Astrocyte (in vitro differentiated cells and primary cell): Measurements from ENCODE around the gene BNIP5. TPM values are rescaled to one million over a fixed set of nuclear protein-coding genes. Genes with fewer than 3 reads are reported as not detected.
A peak's percentile ranks its signal among the peaks of the same experiment; 100 is the strongest.

Source experiments
- DNase-seq: peaks from one replicate; pipeline ENCODE4 v3.0.0-alpha.2; 2010; ENCODE audit warnings: low read depth
- FAIRE-seq: peaks from 2 replicates; lab custom pipeline; 2011; peaks lifted over from hg19 to GRCh38; lab: Jason Lieb, UNC
- H2AFZ ChIP-seq: 2 replicates; pipeline ENCODE4 v1.6.0; 2012; ENCODE audit warnings: low read depth, low read length, inconsistent platforms
- H3K27ac ChIP-seq: 2 replicates; pipeline ENCODE4 v1.5.1; 2011; ENCODE audit warnings: low read depth, low read length, inconsistent platforms
- H3K27me3 ChIP-seq: 2 replicates; pipeline ENCODE4 v1.6.0; 2011; ENCODE audit warnings: low read length, inconsistent platforms; ENCODE audit not compliant: insufficient read depth
- H3K36me3 ChIP-seq: 2 replicates; pipeline ENCODE4 v1.5.1; 2011; ENCODE audit warnings: low read length, inconsistent platforms; ENCODE audit not compliant: insufficient read depth
- H3K4me1 ChIP-seq: 2 replicates; pipeline ENCODE4 v1.5.1; 2011; ENCODE audit warnings: low read length, inconsistent platforms; ENCODE audit not compliant: insufficient read depth
- H3K4me2 ChIP-seq: 2 replicates; pipeline ENCODE4 v1.6.0; 2012; ENCODE audit warnings: low read length, inconsistent platforms
- H3K4me3 ChIP-seq: 2 replicates; pipeline ENCODE4 v1.5.1; 2011; ENCODE audit warnings: low read depth, mild to moderate bottlenecking, low read length, inconsistent platforms; ENCODE audit not compliant: insufficient read depth
- H3K79me2 ChIP-seq: 2 replicates; pipeline ENCODE4 v1.6.0; 2012; ENCODE audit warnings: mild to moderate bottlenecking, low read length, inconsistent platforms; ENCODE audit not compliant: insufficient read depth
- H3K9ac ChIP-seq: 2 replicates; pipeline ENCODE4 v1.6.0; 2012; ENCODE audit warnings: mild to moderate bottlenecking, low read length, inconsistent platforms
- H3K9me3 ChIP-seq: 2 replicates; pipeline ENCODE4 v1.5.1; 2012; ENCODE audit warnings: low read depth, mild to moderate bottlenecking, low read length, inconsistent platforms; ENCODE audit not compliant: insufficient read depth
- H4K20me1 ChIP-seq: 2 replicates; pipeline ENCODE4 v1.6.0; 2012; ENCODE audit warnings: low read length, inconsistent platforms; ENCODE audit not compliant: insufficient read depth
- H3K27ac Mint-ChIP-seq: one replicate; pipeline ENCODE4 v1.8.0; 2021; ENCODE audit warnings: mild to moderate bottlenecking, mixed read lengths; ENCODE audit not compliant: unreplicated experiment
- H3K27me3 Mint-ChIP-seq: one replicate; pipeline ENCODE4 v1.8.0; 2021; ENCODE audit warnings: low read depth, mixed read lengths; ENCODE audit not compliant: unreplicated experiment
- H3K36me3 Mint-ChIP-seq: one replicate; pipeline ENCODE4 v1.8.0; 2021; ENCODE audit warnings: low read depth, mixed read lengths; ENCODE audit not compliant: unreplicated experiment
- H3K4me1 Mint-ChIP-seq: one replicate; pipeline ENCODE4 v1.8.0; 2021; ENCODE audit warnings: low read depth, mixed read lengths; ENCODE audit not compliant: unreplicated experiment
- H3K4me3 Mint-ChIP-seq: one replicate; pipeline ENCODE4 v1.8.0; 2021; ENCODE audit warnings: mild to moderate bottlenecking, moderate library complexity, mixed read lengths; ENCODE audit not compliant: unreplicated experiment
- H3K9me3 Mint-ChIP-seq: one replicate; pipeline ENCODE4 v1.8.0; 2021; ENCODE audit warnings: mild to moderate bottlenecking, mixed read lengths; ENCODE audit not compliant: unreplicated experiment
- CTCF ChIP-seq: IDR thresholded peaks from 2 replicates; pipeline ENCODE4 v1.5.1; 2011; ENCODE audit warnings: low read depth, mild to moderate bottlenecking, inconsistent platforms, low read length, moderate library complexity; ENCODE audit not compliant: insufficient read depth
- EZH2 ChIP-seq: IDR thresholded peaks from 2 replicates; pipeline ENCODE4 v1.6.1; 2012; ENCODE audit warnings: mild to moderate bottlenecking, low read length, inconsistent platforms; ENCODE audit not compliant: insufficient read depth
- total RNA-seq: library from RNA; stranded (reverse); gene quantifications from 2 replicates; pipeline ENCODE4 v1.2.1, GENCODE V29; 2021

Gene BNIP5
- total RNA-seq, 1 donor from 2014 or later = not detected

DNA sequence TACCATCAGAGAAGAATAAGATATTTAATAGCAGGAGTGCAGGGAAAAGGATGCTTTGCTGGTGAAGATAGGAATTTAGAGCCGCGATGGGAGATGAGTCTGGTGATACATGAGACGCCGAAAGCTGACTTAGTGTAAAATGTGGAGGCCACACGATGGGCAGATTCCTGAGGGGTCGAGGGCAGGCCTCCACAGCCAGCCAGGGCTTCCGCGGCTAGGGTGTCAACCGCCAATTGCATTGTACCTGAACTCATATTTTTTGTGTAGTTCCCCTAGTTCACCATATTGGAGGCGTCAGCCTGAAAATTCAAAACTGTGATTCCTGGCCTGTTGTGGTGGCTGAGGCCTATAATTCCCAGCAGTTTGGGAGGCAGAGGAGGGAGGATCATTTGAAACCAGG, 42.2 kb upstream of the BNIP5 start:
- Histone ChIP-seq H3K9ac (no peak overlapping the region), H3K4me2 (no peak overlapping the region), H3K27me3 (peaks cover 5% of the 10 kb centered on the region), H3K79me2 (no peaks in the 10 kb centered on the region), H3K4me3 (no peak overlapping the region), H3K9me3 (no peaks in the 10 kb centered on the region), H4K20me1 (no peaks in the 10 kb centered on the region), H3K4me1 (no peaks in the 10 kb centered on the region), H3K27ac (no peak overlapping the region), H2AFZ (no peak overlapping the region), H3K36me3 (no peaks in the 10 kb centered on the region)
- H3K4me1 Mint-ChIP-seq = no peaks in the 10 kb centered on the region
- no peaks in the 10 kb centered on the region for H3K36me3 Mint-ChIP-seq
- DNase-seq = no peak
- H3K9me3 Mint-ChIP-seq = no peaks in the 10 kb centered on the region
- peak overlapping the region; percentile 43 for H3K27ac Mint-ChIP-seq
- no peak for TF ChIP-seq CTCF
- TF ChIP-seq EZH2 = no peak
- no peak overlapping the region for H3K4me3 Mint-ChIP-seq
- H3K27me3 Mint-ChIP-seq = peaks cover 21% of the 10 kb centered on the region
- no peak for FAIRE-seq

DNA sequence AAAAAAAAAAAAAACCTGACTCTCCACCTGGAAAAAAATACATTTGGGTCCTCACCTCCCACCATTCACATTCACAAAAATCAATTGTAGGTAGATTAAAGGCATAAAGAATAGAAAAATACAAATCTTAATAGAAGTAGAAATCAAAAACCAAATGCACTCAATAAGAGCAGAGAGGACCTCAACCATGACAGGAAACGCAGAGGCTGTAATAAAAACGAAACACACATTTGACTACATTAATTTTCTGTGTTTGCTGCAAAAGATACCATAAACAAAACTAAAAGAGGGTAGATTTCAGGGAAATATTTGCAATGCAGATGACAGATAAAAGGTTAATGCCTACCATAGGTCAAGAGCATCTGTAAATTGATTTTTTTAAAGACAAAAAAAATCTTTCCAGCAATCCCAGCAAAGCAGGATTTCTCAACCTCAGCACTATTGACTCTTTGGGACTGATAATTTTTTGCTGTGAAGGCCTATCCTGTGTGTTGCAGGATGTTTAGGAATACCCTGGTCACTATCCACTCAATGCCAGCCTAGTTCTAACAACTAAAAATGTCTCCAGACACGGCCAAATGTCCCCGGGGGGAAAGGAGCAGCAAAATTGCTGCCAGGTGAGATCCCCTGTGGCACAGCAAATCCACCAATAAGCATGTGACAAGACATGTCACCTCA, 41.7 kb upstream of the BNIP5 start:
- DNase-seq (no peak), FAIRE-seq (no peak)
- Histone ChIP-seq H2AFZ (no peak overlapping the region), H3K4me3 (no peak overlapping the region), H3K9ac (no peak overlapping the region), H3K4me2 (no peak overlapping the region), H3K27me3 (peaks cover 5% of the 10 kb centered on the region), H3K27ac (no peak overlapping the region), H4K20me1 (no peaks in the 10 kb centered on the region), H3K36me3 (no peaks in the 10 kb centered on the region), H3K4me1 (no peaks in the 10 kb centered on the region), H3K9me3 (no peaks in the 10 kb centered on the region), H3K79me2 (no peaks in the 10 kb centered on the region)
- TF ChIP-seq EZH2 = no peak
- TF ChIP-seq CTCF = no peak
- Mint-ChIP-seq H3K4me1 (no peaks in the 10 kb centered on the region), H3K4me3 (no peak overlapping the region), H3K27me3 (peaks cover 21% of the 10 kb centered on the region), H3K27ac (no peak overlapping the region), H3K9me3 (no peaks in the 10 kb centered on the region), H3K36me3 (no peaks in the 10 kb centered on the region)

DNA sequence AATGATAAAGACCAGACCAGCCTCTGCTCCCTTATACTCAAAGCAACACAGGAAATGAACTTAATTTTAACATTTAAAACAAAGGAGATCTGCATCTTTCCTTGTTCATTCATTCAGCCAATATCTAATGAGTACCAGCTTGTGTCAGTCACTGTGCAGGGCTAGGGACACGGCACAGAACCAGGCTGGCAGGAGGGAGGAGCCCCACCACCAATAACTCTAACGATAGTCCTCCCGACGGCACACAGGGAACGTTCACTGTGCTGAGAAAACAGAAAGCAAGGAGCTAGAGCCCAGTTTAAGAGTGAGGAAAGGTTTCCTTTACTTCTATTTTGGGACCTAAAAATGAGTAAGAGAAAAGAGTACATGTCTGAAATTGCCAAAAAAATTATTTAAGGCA, 40.9 kb upstream of the BNIP5 start:
- H3K4me3 Mint-ChIP-seq = no peak overlapping the region
- H2AFZ ChIP-seq = no peak overlapping the region
- H3K4me2 ChIP-seq = no peak overlapping the region
- no peak overlapping the region for H3K27ac ChIP-seq
- no peaks in the 10 kb centered on the region for H3K9me3 Mint-ChIP-seq
- no peaks in the 10 kb centered on the region for H3K36me3 Mint-ChIP-seq
- no peak overlapping the region for H3K27ac Mint-ChIP-seq
- FAIRE-seq = no peak
- peaks cover 26% of the 10 kb centered on the region for H3K27me3 Mint-ChIP-seq
- no peaks in the 10 kb centered on the region for H3K9me3 ChIP-seq
- H3K4me1 ChIP-seq = no peaks in the 10 kb centered on the region
- no peak for DNase-seq
- no peak overlapping the region for H3K9ac ChIP-seq
- H3K79me2 ChIP-seq = no peaks in the 10 kb centered on the region
- H3K27me3 ChIP-seq = peaks cover 5% of the 10 kb centered on the region
- no peaks in the 10 kb centered on the region for H4K20me1 ChIP-seq
- H3K4me3 ChIP-seq = no peak overlapping the region
- no peaks in the 10 kb centered on the region for H3K4me1 Mint-ChIP-seq
- TF ChIP-seq EZH2 = no peak
- no peak for TF ChIP-seq CTCF
- no peaks in the 10 kb centered on the region for H3K36me3 ChIP-seq
